GM12878 (cell line): ENCODE results near the gene USP27X. TPM values are rescaled to one million over a fixed set of nuclear protein-coding genes. Genes with fewer than 3 reads are reported as not detected.

Experiments used
- ATAC-seq: fragments of 200-7000 bp; cut with Tn5 transposase; 3 replicates; pipeline ENCODE4 v1.9.1; 2020; ENCODE audit warnings: mild to moderate bottlenecking, moderate library complexity
- BruUV-seq: library from RNA; stranded (reverse); fragments of 400-500 nt; replicated peaks from 2 replicates; lab custom pipeline; 2021; lab: Mats Ljungman, UMichigan
- CTCF ChIA-PET: fragments of 300-600 bp; sonication (Branson Sonifier 250); formaldehyde crosslinking; extraction: SDS; loops from one replicate; lab custom pipeline; 2021; ENCODE audit warnings: inconsistent platforms; lab: Yijun Ruan, JAX
- POLR2A ChIA-PET: fragments of 350-600 bp; formaldehyde crosslinking; extraction: SDS; loops from one replicate; lab custom pipeline; 2021; ENCODE audit warnings: inconsistent platforms; lab: Charles Lee
- RAD21 ChIA-PET: fragments of 300-600 bp; sonication (Branson Sonifier 250); formaldehyde crosslinking; loops from one replicate; lab custom pipeline; 2023; ENCODE audit warnings: antibody characterized with exemption; ENCODE audit not compliant: unreplicated experiment; lab: Charles Lee
- SMC1A ChIA-PET: fragments of 300-600 bp; sonication (Branson Sonifier 250); formaldehyde crosslinking; loops from one replicate; lab custom pipeline; 2023; ENCODE audit not compliant: unreplicated experiment, uncharacterized antibody; lab: Charles Lee
- DNase-seq: peaks from one replicate; pipeline ENCODE4 v3.0.0-alpha.2; 2011; ENCODE audit warnings: low read depth, low spot score
- FAIRE-seq: peaks from 3 replicates; lab custom pipeline; 2011; peaks lifted over from hg19 to GRCh38; lab: Jason Lieb, UNC
- H2AFZ ChIP-seq: 2 replicates; pipeline ENCODE4 v1.6.0; 2011; ENCODE audit warnings: low read depth, low read length, control low read depth; ENCODE audit not compliant: control insufficient read depth
- H3K27ac ChIP-seq: 2 replicates; pipeline ENCODE4 v1.5.1; 2011; ENCODE audit warnings: control low read depth; ENCODE audit not compliant: control insufficient read depth, insufficient read depth
- H3K27me3 ChIP-seq, 2 experiments: replicated peaks in 1 of 2; 2 replicates each; pipeline versions ENCODE4 v1.6.0 to v1.6.1; 2011; ENCODE audit warnings: low read length in 1 of 2; ENCODE audit not compliant: control insufficient read depth in 2 of 2, insufficient read depth in 2 of 2
- H3K36me3 ChIP-seq, 2 experiments: 2 replicates each; pipeline ENCODE4 v1.5.1; 2011; ENCODE audit warnings: low read length in 1 of 2; ENCODE audit not compliant: control insufficient read depth in 2 of 2, insufficient read depth in 2 of 2
- H3K4me1 ChIP-seq: 2 replicates; pipeline ENCODE4 v1.6.1; 2011; ENCODE audit warnings: mild to moderate bottlenecking, low read length, moderate library complexity, mixed read lengths; ENCODE audit not compliant: control insufficient read depth, insufficient read depth
- H3K4me2 ChIP-seq: 2 replicates; pipeline ENCODE4 v1.6.0; 2011; ENCODE audit warnings: control low read depth; ENCODE audit not compliant: control insufficient read depth, insufficient read depth
- H3K4me3 ChIP-seq: fragments of 200-600 bp; sonication (generic); 2 replicates; pipeline ENCODE4 v1.5.1; 2016
- H3K79me2 ChIP-seq: 2 replicates; pipeline ENCODE4 v1.6.0; 2011; ENCODE audit warnings: low read length; ENCODE audit not compliant: control insufficient read depth, insufficient read depth
- H3K9ac ChIP-seq: 2 replicates; pipeline ENCODE4 v1.8.0; 2011; ENCODE audit warnings: low read length, control low read depth, mixed read lengths; ENCODE audit not compliant: control insufficient read depth, insufficient read depth
- H3K9me3 ChIP-seq: replicated peaks from 3 replicates; pipeline ENCODE4 v1.5.1; 2011; ENCODE audit warnings: mild to moderate bottlenecking, low read length; ENCODE audit not compliant: control insufficient read depth, insufficient read depth
- H4K20me1 ChIP-seq: 2 replicates; pipeline ENCODE4 v1.6.0; 2011; ENCODE audit not compliant: control insufficient read depth, insufficient read depth
- BRCA1 ChIP-seq: IDR thresholded peaks from 2 replicates; pipeline ENCODE4 v1.6.1; 2011; ENCODE audit warnings: low read depth, low read length, improper control_type of control experiment
- CEBPB ChIP-seq, 2 experiments: fragments of 150-350 bp in 1 of 2; IDR thresholded peaks; 2 replicates each; pipeline ENCODE4 v1.6.1; 2012 to 2014; ENCODE audit warnings: low read depth in 2 of 2, low read length in 2 of 2, borderline replicate concordance in 1 of 2, inconsistent platforms in 1 of 2
- CREM ChIP-seq: IDR thresholded peaks from 2 replicates; pipeline ENCODE4 v1.6.1; 2014; ENCODE audit warnings: antibody characterized with exemption, low read depth
- CUX1 ChIP-seq: IDR thresholded peaks from 2 replicates; pipeline ENCODE4 v1.6.1; 2012; ENCODE audit warnings: improper control_type of control experiment, low read depth, low read length; ENCODE audit not compliant: insufficient replicate concordance
- GATAD2B ChIP-seq: fragments of 450-650 bp; conservative IDR thresholded peaks from 2 replicates; pipeline ENCODE4 v1.6.1; 2017; ENCODE audit warnings: low read depth, mild to moderate bottlenecking, moderate library complexity
- MYC ChIP-seq: IDR thresholded peaks from 2 replicates; pipeline ENCODE4 v1.6.1; 2011; ENCODE audit warnings: mild to moderate bottlenecking, low read length, moderate library complexity, inconsistent platforms; ENCODE audit not compliant: insufficient read depth, insufficient replicate concordance, insufficient read length, severe bottlenecking
- NBN ChIP-seq: fragments of 450-650 bp; IDR thresholded peaks from 2 replicates; pipeline ENCODE4 v1.6.1; 2016
- SMAD5 ChIP-seq: IDR thresholded peaks from 2 replicates; pipeline ENCODE4 v1.6.1; 2016; ENCODE audit warnings: antibody characterized with exemption, low read depth
- SREBF2 ChIP-seq: IDR thresholded peaks from 2 replicates; pipeline ENCODE4 v1.6.1; 2012; ENCODE audit warnings: mild to moderate bottlenecking, low read length
- SUPT20H ChIP-seq: IDR thresholded peaks from 2 replicates; pipeline ENCODE4 v1.6.1; 2011; ENCODE audit warnings: low read depth, mild to moderate bottlenecking, low read length, moderate library complexity, borderline replicate concordance; ENCODE audit not compliant: control insufficient read depth
- TARDBP ChIP-seq: IDR thresholded peaks from 2 replicates; pipeline ENCODE4 v1.6.1; 2016; ENCODE audit warnings: borderline replicate concordance
- TBL1XR1 ChIP-seq: IDR thresholded peaks from 2 replicates; pipeline ENCODE4 v1.6.1; 2012; ENCODE audit warnings: low read depth, low read length, improper control_type of control experiment
- USF2 ChIP-seq: IDR thresholded peaks from 2 replicates; pipeline ENCODE4 v1.6.1; 2011; ENCODE audit warnings: low read depth, low read length, improper control_type of control experiment, borderline replicate concordance
- ZNF592 ChIP-seq: fragments of 450-650 bp; IDR thresholded peaks from 2 replicates; pipeline ENCODE4 v1.6.1; 2017; ENCODE audit warnings: mild to moderate bottlenecking, moderate library complexity
- WGBS: methylation state at CpG from one replicate; pipeline ENCODE4 v1.1.6; 2016; ENCODE audit warnings: low lambda C conversion rate; ENCODE audit not compliant: insufficient replicate concordance, insufficient coverage; ENCODE audit errors: missing lambda C conversion rate; 5-methylcytosine and 5-hydroxymethylcytosine counted together
- in situ Hi-C: fragments of 300-500 bp; cut with MboI; formaldehyde crosslinking; loops from 9 replicates; pipeline ENCODE4 v1.14.3; 2018; ENCODE audit warnings: mixed read lengths
- intact Hi-C: fragments of 100-400 bp; cut with micrococcal nuclease; formaldehyde crosslinking; loops from one replicate; pipeline ENCODE4 v1.14.2; 2022; ENCODE audit not compliant: unreplicated experiment
- polyA plus RNA-seq, 11 experiments: library from polyadenylated mRNA; depleted of rRNA in 4 of 11; unstranded in 6 of 11; stranded (reverse) in 5 of 11; fragments of >200 nt; fragmentation: Nextera tagmentation in 4 of 11; fragmentation: Illumina TruSeq in 1 of 11; extraction: Ambion mirVana in 4 of 11; extraction: Trizol in 1 of 11; gene quantifications; 1 replicate in 1 of 11; 2 replicates in 10 of 11; pipeline versions ENCODE4 v1.2.1 to v1.2.3, GENCODE V29; 2011 to 2016; ENCODE audit warnings: inconsistent platforms in 2 of 11, missing spikeins in 2 of 11, low read depth in 1 of 11
- total RNA-seq, 4 experiments: library from RNA; depleted of rRNA in 3 of 4; stranded (reverse); fragments of >200 nt in 3 of 4; fragmentation: Illumina TruSeq in 1 of 4; extraction: Trizol in 1 of 4; gene quantifications; 2 replicates each; pipeline versions ENCODE4 v1.2.1 to v1.2.3, GENCODE V29; 2013 to 2021

USP27X gene
- total and polyA plus RNA-seq, 10 of the 15 experiments (the other 5 are each of a cell fraction or from before 2014, with no cell fraction given), result 0.09 to 2.0 (median 0.89) TPM; not detected in 1

GRCh38 chrX:49925176-49925575, 45.9 kb downstream of the USP27X start (continued):
- TF ChIP-seq BRCA1 (no peak), SMAD5 (no peak), TARDBP (no peak), CREM (no peak), CEBPB (IDR thresholded peaks at IDR 0.05; ENCODE audit: borderline replicate concordance in 1 of 2, low read depth in 2 of 2, low read length in 2 of 2) (no peak), ZNF592 (no peak)

GRCh38 chrX:49930039-49930438, 50.8 kb downstream of the USP27X start:
- RAD21 ChIA-PET, result no interaction called here
- no peak for TF ChIP-seq MYC
- no peak for TF ChIP-seq GATAD2B
- TF ChIP-seq USF2, result no peak
- no peak for TF ChIP-seq CUX1
- TF ChIP-seq TBL1XR1, result no peak
- TF ChIP-seq NBN, result no peak
- no peak for TF ChIP-seq SREBF2
- TF ChIP-seq SUPT20H, result no peak

More at GRCh38 chrX:49930039-49930438, 50.8 kb downstream of the USP27X start:
- ChIA-PET CTCF (interaction anchor here (1.8 kb wide), 1 partner anchor 11 kb away, joined by 10 read pairs; no protein-coding TSS in a partner anchor), SMC1A (no interaction called here), POLR2A (no interaction called here)
- intact Hi-C loops (no loop called here), in situ Hi-C loops (no loop called here)
- FAIRE-seq, result no peak
- Histone ChIP-seq H3K27me3 (no peaks in the 10 kb centered on the region), H3K27ac (no peak overlapping the region), H3K79me2 (no peaks in the 10 kb centered on the region), H4K20me1 (no peaks in the 10 kb centered on the region), H2AFZ (no peak overlapping the region), H3K9me3 (no peaks in the 10 kb centered on the region), H3K36me3 (no peaks in the 10 kb centered on the region), H3K4me3 (no peak overlapping the region), H3K9ac (no peak overlapping the region), H3K4me2 (no peak overlapping the region), H3K4me1 (no peaks in the 10 kb centered on the region)
- no peak for ATAC-seq
- BruUV-seq, result no TSS peak
- DNase-seq, result no peak
- WGBS, result 42% methylated on average over 1 of the region's 1 CpG
